K562 (cell line): Measurements from ENCODE around the gene CPT1A. TPM values are rescaled to one million over a fixed set of nuclear protein-coding genes. Genes with fewer than 3 reads are reported as not detected.
A peak's percentile ranks its signal among the peaks of the same experiment; 100 is the strongest.

ENCODE experiments used
- ATAC-seq: fragments of 200-7000 bp; cut with Tn5 transposase; 3 replicates; pipeline ENCODE4 v1.9.1; 2020; ENCODE audit warnings: moderate library complexity
- BruUV-seq: library from RNA; stranded (reverse); fragments of 400-500 nt; replicated peaks from 2 replicates; lab custom pipeline; 2021; lab: Mats Ljungman, UMichigan
- CTCF ChIA-PET: fragments of 300-600 bp; formaldehyde crosslinking; extraction: SDS; loops from one replicate; lab custom pipeline; 2021; ENCODE audit warnings: low intra/inter-chr PET ratio; lab: Yijun Ruan, JAX
- POLR2A ChIA-PET: fragments of 300-600, 350-650 bp; sonication (Branson Sonifier 250); formaldehyde crosslinking; extraction: SDS; loops from one replicate; lab custom pipeline; 2021; ENCODE audit warnings: antibody characterized with exemption, inconsistent platforms; lab: Yijun Ruan, JAX
- DNase-seq, 4 experiments: peaks; one replicate each; pipeline versions ENCODE4 v3.0.0 to v3.0.0-alpha.2; 2011 to 2018; ENCODE audit warnings: low spot score in 3 of 4, mixed read lengths in 3 of 4; ENCODE audit errors: extremely low read depth in 1 of 4
- FAIRE-seq: peaks from 2 replicates; lab custom pipeline; 2011; peaks lifted over from hg19 to GRCh38; lab: Jason Lieb, UNC
- H2AFZ ChIP-seq: 2 replicates; pipeline ENCODE4 v1.6.0; 2011; ENCODE audit warnings: low read depth, low read length, control low read depth, inconsistent platforms
- H3K27ac ChIP-seq: fragments of 200-600 bp; 3 replicates; pipeline ENCODE4 v1.8.0; 2011; ENCODE audit warnings: low read depth, mild to moderate bottlenecking, control low read depth, inconsistent platforms, low read length, moderate library complexity, mixed read lengths; ENCODE audit errors: extremely low read depth
- H3K27me3 ChIP-seq, 2 experiments: fragments of 300-600 bp in 1 of 2; 2 replicates in 1 of 2; 3 replicates in 1 of 2; pipeline versions ENCODE4 v1.6.0 to v1.8.0; 2011; ENCODE audit warnings: inconsistent platforms in 2 of 2, low read length in 2 of 2, mild to moderate bottlenecking in 1 of 2, mixed read lengths in 1 of 2, moderate library complexity in 1 of 2; ENCODE audit not compliant: control insufficient read depth in 2 of 2, insufficient read depth in 2 of 2
- H3K36me3 ChIP-seq: fragments of 300-600 bp; 3 replicates; pipeline ENCODE4 v1.8.0; 2011; ENCODE audit warnings: mild to moderate bottlenecking, low read length, inconsistent platforms; ENCODE audit not compliant: control insufficient read depth, insufficient read depth
- H3K4me1 ChIP-seq, 2 experiments: fragments of 200-600 bp in 1 of 2; replicated peaks in 1 of 2; 2 replicates in 1 of 2; 3 replicates in 1 of 2; pipeline versions ENCODE4 v1.5.1 to v1.8.0; 2011; ENCODE audit warnings: inconsistent platforms in 2 of 2, low read length in 2 of 2, mild to moderate bottlenecking in 1 of 2, mixed read lengths in 1 of 2, moderate library complexity in 1 of 2; ENCODE audit not compliant: control insufficient read depth in 2 of 2, insufficient read depth in 2 of 2
- H3K4me2 ChIP-seq: 2 replicates; pipeline ENCODE4 v1.6.1; 2011; ENCODE audit warnings: low read length, control low read depth, inconsistent platforms, mixed read lengths; ENCODE audit not compliant: insufficient read depth
- H3K4me3 ChIP-seq: fragments of 200-600 bp; sonication (generic), shearing (Covaris generic); 2 replicates; pipeline ENCODE4 v1.5.1; 2016; ENCODE audit warnings: control low read depth, inconsistent platforms
- H3K79me2 ChIP-seq: fragments of 200-600 bp; 3 replicates; pipeline ENCODE4 v1.8.0; 2011; ENCODE audit warnings: low read length, inconsistent platforms; ENCODE audit not compliant: control insufficient read depth, insufficient read depth
- H3K9ac ChIP-seq, 2 experiments: 2 replicates each; pipeline versions ENCODE4 v1.6.0 to v1.6.1; 2011; ENCODE audit warnings: low read depth in 2 of 2, low read length in 2 of 2, control low read depth in 1 of 2, inconsistent platforms in 1 of 2, mild to moderate bottlenecking in 1 of 2, mixed read lengths in 1 of 2; ENCODE audit not compliant: insufficient read depth in 1 of 2
- H3K9me1 ChIP-seq: one replicate; pipeline ENCODE4 v1.6.0; 2011; ENCODE audit warnings: inconsistent platforms, mild to moderate bottlenecking, low read length, moderate library complexity; ENCODE audit not compliant: control insufficient read depth, insufficient read depth
- H3K9me3 ChIP-seq: replicated peaks from 2 replicates; pipeline ENCODE4 v1.5.1; 2011; ENCODE audit warnings: low read depth, low read length, inconsistent platforms; ENCODE audit not compliant: control insufficient read depth, insufficient read depth
- H4K20me1 ChIP-seq: replicated peaks from 2 replicates; pipeline ENCODE4 v1.6.1; 2011; ENCODE audit warnings: low read length, inconsistent platforms, mixed read lengths; ENCODE audit not compliant: control insufficient read depth, insufficient read depth
- BCOR ChIP-seq: fragments of 450-650 bp; IDR thresholded peaks from 2 replicates; pipeline ENCODE4 v1.6.1; 2016
- BMI1 ChIP-seq: fragments of 150-350 bp; IDR thresholded peaks from 2 replicates; pipeline ENCODE4 v1.6.1; 2014; ENCODE audit warnings: low read length
- CBFA2T3 ChIP-seq: fragments of 450-650 bp; IDR thresholded peaks from 2 replicates; pipeline ENCODE4 v1.6.1; 2017
- EHMT2 ChIP-seq: fragments of 450-650 bp; IDR thresholded peaks from 2 replicates; pipeline ENCODE4 v1.6.1; 2018; ENCODE audit warnings: antibody characterized with exemption
- KDM1A ChIP-seq, 2 experiments: fragments of 450-650 bp; IDR thresholded peaks; 2 replicates each; pipeline ENCODE4 v1.6.1; 2016; ENCODE audit warnings: mild to moderate bottlenecking in 2 of 2
- KLF1 ChIP-seq: fragments of 450-650 bp; IDR thresholded peaks from 2 replicates; pipeline ENCODE4 v1.6.1; 2016; ENCODE audit warnings: missing genetic modification characterization, missing compliant biosample characterization
- MIER1 ChIP-seq: fragments of 450-650 bp; IDR thresholded peaks from 2 replicates; pipeline ENCODE4 v1.6.1; 2016; ENCODE audit warnings: antibody characterized with exemption, mild to moderate bottlenecking, low read depth
- PRMT5 ChIP-seq: sonication (generic); formaldehyde crosslinking; IDR thresholded peaks from 2 replicates; pipeline ENCODE4 v1.5.0; 2020; ENCODE audit warnings: missing genetic modification reagents
- RBM25 ChIP-seq: fragments of 200-400 bp; formaldehyde crosslinking; IDR thresholded peaks from 2 replicates; pipeline ENCODE4 v1.6.1; 2018; ENCODE audit warnings: low read length, low read depth, moderate library complexity; ENCODE audit not compliant: severe bottlenecking
- RBM34 ChIP-seq: fragments of 200-400 bp; formaldehyde crosslinking; IDR thresholded peaks from 2 replicates; pipeline ENCODE4 v1.6.1; 2018; ENCODE audit warnings: low read length, borderline replicate concordance; ENCODE audit not compliant: insufficient read depth
- SMARCA5 ChIP-seq: fragments of 450-650 bp; IDR thresholded peaks from 2 replicates; pipeline ENCODE4 v1.6.1; 2016
- TFAM ChIP-seq: fragments of 250-450 bp; sonication (Bioruptor Pico); conservative IDR thresholded peaks from 2 replicates; pipeline ENCODE4 v1.5.0; 2021; ENCODE audit warnings: mild to moderate bottlenecking, moderate library complexity
- ZFP91 ChIP-seq: sonication (generic); formaldehyde crosslinking; IDR thresholded peaks from 2 replicates; pipeline ENCODE4 v1.8.0; 2022; ENCODE audit warnings: mild to moderate bottlenecking, missing genetic modification reagents
- ZNF124 ChIP-seq: sonication (generic); formaldehyde crosslinking; IDR thresholded peaks from 2 replicates; pipeline ENCODE4 v1.8.1; 2022; ENCODE audit warnings: missing genetic modification reagents
- ZNF146 ChIP-seq: IDR thresholded peaks from one replicate; pipeline ENCODE4 v1.6.1; 2018; ENCODE audit warnings: missing compliant biosample characterization; ENCODE audit not compliant: unreplicated experiment
- ZNF449 ChIP-seq: fragments of 250-450 bp; sonication (Bioruptor Pico); IDR thresholded peaks from 2 replicates; pipeline ENCODE4 v1.8.0; 2022; ENCODE audit warnings: moderate library complexity, mild to moderate bottlenecking, inconsistent platforms
- WGBS: fragments of 100-300 bp; shearing (Covaris generic); methylation state at CpG from one replicate; pipeline ENCODE4 v1.1.6; 2016; ENCODE audit warnings: low coverage, mixed read lengths; ENCODE audit not compliant: insufficient coverage; ENCODE audit errors: missing lambda C conversion rate; 5-methylcytosine and 5-hydroxymethylcytosine counted together
- in situ Hi-C: fragments of 300-500 bp; cut with MboI; formaldehyde crosslinking; loops from 4 replicates; pipeline ENCODE4 v1.15.0; 2018; ENCODE audit warnings: inconsistent platforms, mixed read lengths
- intact Hi-C: fragments of 100-400 bp; cut with micrococcal nuclease; formaldehyde crosslinking; loops from 2 replicates; pipeline ENCODE4 v1.14.2; 2022
- polyA plus RNA-seq, 8 experiments: library from polyadenylated mRNA; depleted of rRNA in 4 of 8; stranded (reverse) in 5 of 8; unstranded in 3 of 8; fragments of >200 nt; fragmentation: Nextera tagmentation in 2 of 8; fragmentation: Illumina TruSeq in 1 of 8; extraction: Ambion mirVana in 2 of 8; extraction: Trizol in 1 of 8; gene quantifications; 2 replicates each; pipeline versions ENCODE4 v1.2.1 to v1.2.3, GENCODE V29; 2011 to 2014; ENCODE audit warnings: inconsistent platforms in 1 of 8, missing spikeins in 1 of 8
- total RNA-seq, 7 experiments: library from RNA; depleted of rRNA in 6 of 7; stranded (reverse); fragments of >200 nt in 6 of 7; fragmentation: Illumina TruSeq in 2 of 7; extraction: Trizol in 2 of 7; gene quantifications; 2 replicates each; pipeline versions ENCODE4 v1.2.1 to v1.2.3, GENCODE V29; 2011 to 2021; ENCODE audit warnings: low replicate concordance in 1 of 7

CPT1A gene
- total and polyA plus RNA-seq, 9 of the 15 experiments (the other 6 are each of a cell fraction or from before 2014, with no cell fraction given): 2.6 to 29.1 (median 12.3) TPM

- FAIRE-seq (no peak), ATAC-seq (no peak), DNase-seq (no peak)
- Histone ChIP-seq H3K27ac (no peak overlapping the region), H3K4me2 (no peak overlapping the region), H3K79me2 (no peaks in the 10 kb centered on the region), H3K27me3 (peaks cover 0 to 4% of the 10 kb centered on the region in 2 experiments; a peak in 2 of 5 replicates), H3K9me3 (0 out of 2 replicates have a peak, but pooled peaks cover 4% of the 10 kb centered on the region), H3K9ac (no peak overlapping the region), H4K20me1 (no peaks in the 10 kb centered on the region), H2AFZ (no peak overlapping the region), H3K36me3 (no peaks in the 10 kb centered on the region), H3K4me1 (peaks cover 16 to 27% of the 10 kb centered on the region in 2 experiments), H3K9me1 (no peaks in the 10 kb centered on the region), H3K4me3 (no peak overlapping the region)
- TF ChIP-seq SMARCA5 (no peak), EHMT2 (no peak), KDM1A (IDR thresholded peaks at IDR 0.05) (peak; percentile 25 to 57; a peak in 2 of 4 replicates), RBM34 (no peak), ZNF146 (CRISPR knock-in tag) (peak; percentile 95), RBM25 (peak; percentile 45), BMI1 (no peak), MIER1 (no peak), KLF1 (no peak), TFAM (CRISPR knock-in tag) (no peak), ZFP91 (CRISPR knock-in tag) (no peak), PRMT5 (no peak), BCOR (peak; percentile 75), ZNF449 (CRISPR knock-in tag) (no peak), ZNF124 (CRISPR knock-in tag) (no peak), CBFA2T3 (no peak)
- no TSS peak for BruUV-seq
- in situ Hi-C loops: no loop called here
- ChIA-PET POLR2A (no interaction called here), CTCF (no interaction called here)
- 35% methylated on average over 8 of the region's 8 CpGs for WGBS
- intact Hi-C loops: no loop called here
These were observed 17.4 kb upstream of the CPT1A start for GRCh38 chr11:68859123-68859522.
